ENCODE measurements around the gene CD300LF. TPM values are rescaled to one million over a fixed set of nuclear protein-coding genes. Genes with fewer than 3 reads are reported as not detected.

CD300LF gene
- total RNA-seq, 1 donor from 2014 or later, result not detected

DNA sequence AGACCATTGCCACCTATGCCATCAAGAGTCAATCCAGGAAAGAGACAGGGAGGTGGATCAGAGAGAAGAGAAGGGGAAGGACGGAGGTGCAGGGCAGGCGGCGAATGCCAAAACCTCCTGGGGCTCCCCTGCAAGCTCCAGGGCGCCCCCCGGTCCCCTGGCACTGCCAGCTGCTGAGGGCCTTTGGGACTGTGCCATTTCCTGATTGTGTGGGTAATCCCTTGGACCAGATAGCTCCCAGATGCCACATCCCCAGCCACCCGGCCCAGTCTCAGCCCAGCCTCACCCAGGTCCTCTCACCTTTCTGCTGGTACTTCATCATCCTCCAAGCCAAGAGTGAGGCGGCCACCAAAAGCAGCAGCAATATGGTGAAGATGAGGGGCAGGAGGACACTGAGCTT, 14.7 kb downstream of the CD300LF start:
- Mint-ChIP-seq H3K36me3 (ENCODE audit: insufficient read depth) (no peaks in the 10 kb centered on the region), H3K27me3 (peaks cover 72% of the 10 kb centered on the region), H3K4me3 (ENCODE audit: low read depth) (no peak overlapping the region), H3K9me3 (ENCODE audit: low read depth) (no peaks in the 10 kb centered on the region), H3K4me1 (ENCODE audit: low read depth) (no peaks in the 10 kb centered on the region), H3K27ac (no peak overlapping the region)
- TF ChIP-seq, protein P1, sequence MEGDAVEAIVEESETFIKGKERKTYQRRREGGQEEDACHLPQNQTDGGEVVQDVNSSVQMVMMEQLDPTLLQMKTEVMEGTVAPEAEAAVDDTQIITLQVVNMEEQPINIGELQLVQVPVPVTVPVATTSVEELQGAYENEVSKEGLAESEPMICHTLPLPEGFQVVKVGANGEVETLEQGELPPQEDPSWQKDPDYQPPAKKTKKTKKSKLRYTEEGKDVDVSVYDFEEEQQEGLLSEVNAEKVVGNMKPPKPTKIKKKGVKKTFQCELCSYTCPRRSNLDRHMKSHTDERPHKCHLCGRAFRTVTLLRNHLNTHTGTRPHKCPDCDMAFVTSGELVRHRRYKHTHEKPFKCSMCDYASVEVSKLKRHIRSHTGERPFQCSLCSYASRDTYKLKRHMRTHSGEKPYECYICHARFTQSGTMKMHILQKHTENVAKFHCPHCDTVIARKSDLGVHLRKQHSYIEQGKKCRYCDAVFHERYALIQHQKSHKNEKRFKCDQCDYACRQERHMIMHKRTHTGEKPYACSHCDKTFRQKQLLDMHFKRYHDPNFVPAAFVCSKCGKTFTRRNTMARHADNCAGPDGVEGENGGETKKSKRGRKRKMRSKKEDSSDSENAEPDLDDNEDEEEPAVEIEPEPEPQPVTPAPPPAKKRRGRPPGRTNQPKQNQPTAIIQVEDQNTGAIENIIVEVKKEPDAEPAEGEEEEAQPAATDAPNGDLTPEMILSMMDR (IDR thresholded peaks at IDR 0.05; ENCODE audit: unreplicated experiment), result no peak
- no peak for DNase-seq (ENCODE audit: low spot score, unreplicated experiment)

DNA sequence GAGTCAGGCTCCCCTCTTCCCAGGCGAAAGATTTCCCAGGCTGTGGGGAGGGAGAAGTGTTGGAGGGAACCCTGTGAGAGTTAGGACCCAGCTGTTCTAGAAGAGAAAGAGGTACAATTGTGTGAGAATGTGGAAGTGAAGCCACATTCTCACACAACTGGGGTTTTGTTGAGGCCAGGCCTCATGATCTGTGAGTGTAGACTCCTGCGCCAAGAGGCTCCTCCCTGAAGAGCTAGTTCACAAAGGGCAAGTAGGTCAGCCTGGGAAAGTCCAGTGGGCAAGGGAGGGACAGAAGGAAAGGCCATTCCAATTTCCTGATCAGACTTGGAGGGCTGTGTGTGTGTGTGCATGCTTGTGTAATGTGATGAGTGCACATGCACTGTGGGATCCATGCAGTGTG, 15.2 kb downstream of the CD300LF start:
- Mint-ChIP-seq H3K4me3 (ENCODE audit: low read depth) (no peak overlapping the region), H3K36me3 (ENCODE audit: insufficient read depth) (no peaks in the 10 kb centered on the region), H3K27me3 (peaks cover 72% of the 10 kb centered on the region), H3K4me1 (ENCODE audit: low read depth) (no peaks in the 10 kb centered on the region), H3K27ac (no peak overlapping the region), H3K9me3 (ENCODE audit: low read depth) (no peaks in the 10 kb centered on the region)
- TF ChIP-seq, protein P1 (IDR thresholded peaks at IDR 0.05; ENCODE audit: unreplicated experiment), result no peak
- DNase-seq (ENCODE audit: low spot score, unreplicated experiment), result no peak

DNA sequence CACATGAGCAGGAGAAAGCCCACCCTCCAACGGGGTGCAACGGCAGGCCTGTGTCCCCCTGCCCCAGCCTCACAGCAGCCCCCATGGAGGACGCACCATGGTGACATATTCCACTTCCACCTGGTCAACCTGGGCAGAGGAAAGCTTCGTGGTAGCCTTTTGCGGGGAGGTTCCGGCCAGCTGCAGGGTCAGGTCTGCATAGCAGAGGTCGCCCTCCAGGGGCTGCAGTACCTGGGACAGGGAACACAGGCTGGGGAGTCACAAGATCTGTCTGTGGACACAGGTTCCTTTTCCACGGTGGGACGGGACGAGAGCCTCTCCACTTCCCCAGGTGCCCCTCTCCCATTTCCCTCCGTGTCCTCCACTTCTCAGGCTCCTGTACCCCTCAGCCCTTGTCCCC, 17.1 kb downstream of the CD300LF start:
- Mint-ChIP-seq H3K9me3 (ENCODE audit: low read depth) (no peaks in the 10 kb centered on the region), H3K27ac (no peak overlapping the region), H3K36me3 (ENCODE audit: insufficient read depth) (no peaks in the 10 kb centered on the region), H3K4me1 (ENCODE audit: low read depth) (no peaks in the 10 kb centered on the region), H3K27me3 (peaks cover 64% of the 10 kb centered on the region), H3K4me3 (ENCODE audit: low read depth) (no peak overlapping the region)
- DNase-seq (ENCODE audit: low spot score, unreplicated experiment), result no peak
- TF ChIP-seq, protein P1 (IDR thresholded peaks at IDR 0.05; ENCODE audit: unreplicated experiment), result no peak

DNA sequence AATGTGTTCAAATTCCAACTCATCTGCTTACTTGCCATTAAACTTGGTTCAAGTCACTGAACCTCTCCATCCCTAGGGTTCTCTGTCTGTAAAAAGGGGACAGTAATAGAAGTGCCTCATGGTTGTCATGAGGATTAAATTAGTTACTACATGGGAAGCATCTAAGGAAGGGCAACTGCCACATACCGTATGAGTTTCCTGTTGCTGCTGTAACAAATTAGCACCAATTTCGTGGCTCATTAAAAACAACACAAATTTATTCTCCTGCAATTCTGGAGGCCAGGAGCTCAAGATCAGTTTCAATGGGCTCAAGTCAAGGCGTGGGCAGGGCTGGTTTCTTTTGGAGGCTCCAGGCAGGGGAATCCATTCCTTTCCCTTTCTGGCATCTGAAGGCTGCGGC, 18.6 kb downstream of the CD300LF start:
- Mint-ChIP-seq H3K4me1 (ENCODE audit: low read depth) (no peaks in the 10 kb centered on the region), H3K27me3 (peaks cover 64% of the 10 kb centered on the region)

DNA sequence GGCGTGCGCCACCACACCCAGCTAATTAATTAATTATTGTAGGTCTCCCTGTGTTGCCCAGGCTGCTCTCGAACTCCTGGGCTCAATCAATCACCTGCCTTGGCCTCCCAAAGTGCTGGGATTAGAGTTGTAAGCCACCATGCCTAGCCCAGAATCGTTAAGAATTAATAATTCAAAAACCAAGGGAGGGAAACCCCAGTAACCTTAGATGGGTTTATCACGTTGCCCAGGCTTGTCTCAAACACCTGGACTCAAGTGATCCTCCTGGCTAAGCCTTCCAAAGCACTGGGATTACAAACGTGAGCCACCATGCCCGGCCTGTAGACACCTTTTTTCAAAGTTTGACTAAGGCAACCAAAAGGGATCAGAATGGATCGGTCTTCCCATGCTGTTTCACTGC, 21.6 kb downstream of the CD300LF start:
- TF ChIP-seq, protein P1 (IDR thresholded peaks at IDR 0.05; ENCODE audit: unreplicated experiment), result no peak
- peaks cover 44% of the 10 kb centered on the region for H3K27me3 Mint-ChIP-seq
- no peaks in the 10 kb centered on the region for H3K36me3 Mint-ChIP-seq (ENCODE audit: insufficient read depth)
- DNase-seq (ENCODE audit: low spot score, unreplicated experiment), result no peak
- H3K4me1 Mint-ChIP-seq (ENCODE audit: low read depth), result no peaks in the 10 kb centered on the region
- H3K9me3 Mint-ChIP-seq (ENCODE audit: low read depth), result no peaks in the 10 kb centered on the region
- no peak overlapping the region for H3K27ac Mint-ChIP-seq
- H3K4me3 Mint-ChIP-seq (ENCODE audit: low read depth), result no peak overlapping the region

More for the DNA sequence above, 18.6 kb downstream of the CD300LF start:
- Mint-ChIP-seq H3K27ac (no peak overlapping the region), H3K36me3 (ENCODE audit: insufficient read depth) (no peaks in the 10 kb centered on the region), H3K4me3 (ENCODE audit: low read depth) (no peak overlapping the region), H3K9me3 (ENCODE audit: low read depth) (no peaks in the 10 kb centered on the region)
- TF ChIP-seq, protein P1 (IDR thresholded peaks at IDR 0.05; ENCODE audit: unreplicated experiment), result no peak
- DNase-seq (ENCODE audit: low spot score, unreplicated experiment), result no peak
